Urothelium cell line (cell line): ENCODE results near the gene TRPV6.

ENCODE experiments used
- DNase-seq: peaks from one replicate; pipeline ENCODE4 v3.0.0; 2011; ENCODE audit warnings: low spot score, mixed read lengths
- FAIRE-seq: peaks from 2 replicates; lab custom pipeline; 2011; peaks lifted over from hg19 to GRCh38; lab: Jason Lieb, UNC

Gene TRPV6

DNA sequence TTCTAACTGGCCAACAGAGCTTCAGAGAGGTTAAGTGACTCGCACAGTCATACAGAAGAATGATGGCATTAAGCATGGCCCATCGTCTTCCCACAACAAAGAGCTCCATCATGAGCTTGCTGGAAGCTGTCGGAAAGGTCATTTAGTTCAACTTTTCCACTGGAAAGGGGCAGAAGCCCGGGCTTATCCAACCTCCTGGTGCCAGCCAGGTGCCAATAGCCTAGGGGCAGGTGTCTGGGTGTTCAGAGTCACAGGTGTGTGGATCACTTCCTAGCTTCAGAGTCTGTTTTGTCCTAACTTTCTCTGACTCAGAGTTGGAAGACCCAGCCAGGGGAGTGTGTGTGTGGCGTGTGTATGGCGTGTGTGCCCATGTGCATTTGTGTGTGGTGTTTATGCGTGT lies 1.3 kb upstream of the TRPV6 start:
- DNase-seq (no peak), FAIRE-seq (no peak)

DNA sequence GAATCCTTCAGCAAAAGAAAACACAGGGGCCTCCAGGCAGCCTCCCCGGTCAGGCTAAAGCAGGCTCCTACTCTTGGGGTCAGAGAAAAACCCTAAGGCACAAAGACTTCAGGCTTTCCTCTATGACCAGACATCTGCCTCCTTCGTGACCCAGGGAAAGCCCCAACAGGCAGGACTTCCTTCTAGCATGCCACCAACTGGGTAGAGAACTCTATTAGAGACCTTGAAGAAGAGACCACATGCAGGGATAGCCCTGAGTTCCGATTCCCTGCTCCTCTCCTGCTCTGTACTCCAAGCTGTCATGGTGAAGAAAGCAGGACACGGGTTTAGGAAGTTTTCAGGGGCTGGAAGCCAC lies 1.3 kb downstream of the TRPV6 start:
- DNase-seq (no peak), FAIRE-seq (no peak)

DNA sequence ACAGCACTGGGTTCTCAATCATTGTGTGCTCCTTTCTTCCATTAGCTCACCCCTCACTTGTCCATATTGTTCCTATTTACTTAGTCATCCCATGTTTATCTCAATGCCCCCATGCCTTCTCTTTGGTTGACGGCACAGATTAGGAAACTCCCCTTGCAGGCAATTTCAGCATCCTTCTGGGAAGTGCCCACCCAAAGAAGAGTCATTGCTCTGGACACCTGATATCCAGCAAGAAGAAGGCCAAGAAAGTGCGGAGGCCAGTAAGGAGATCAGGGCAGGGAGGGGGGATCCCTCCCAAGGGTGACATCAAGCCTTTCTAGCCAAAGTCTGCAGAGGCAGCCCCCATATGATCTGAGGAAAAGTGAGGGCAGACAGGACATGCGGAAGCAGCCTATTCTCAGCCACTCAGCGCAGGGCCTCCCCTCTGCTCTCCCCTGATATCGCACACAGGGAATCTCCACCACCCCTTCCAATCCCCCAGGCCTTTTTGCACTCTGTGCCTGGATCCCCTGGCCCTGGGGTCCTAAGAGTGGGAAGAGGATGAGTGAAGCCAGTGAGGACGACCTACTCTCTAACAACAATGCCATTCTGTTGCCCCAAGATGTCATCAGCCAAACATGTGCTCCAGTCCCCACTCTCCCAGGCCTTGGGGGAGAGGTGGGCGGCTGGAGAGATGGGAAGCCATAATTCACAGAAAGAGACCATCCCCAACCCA lies 1.8 kb downstream of the TRPV6 start:
- FAIRE-seq (no peak), DNase-seq (no peak)

DNA sequence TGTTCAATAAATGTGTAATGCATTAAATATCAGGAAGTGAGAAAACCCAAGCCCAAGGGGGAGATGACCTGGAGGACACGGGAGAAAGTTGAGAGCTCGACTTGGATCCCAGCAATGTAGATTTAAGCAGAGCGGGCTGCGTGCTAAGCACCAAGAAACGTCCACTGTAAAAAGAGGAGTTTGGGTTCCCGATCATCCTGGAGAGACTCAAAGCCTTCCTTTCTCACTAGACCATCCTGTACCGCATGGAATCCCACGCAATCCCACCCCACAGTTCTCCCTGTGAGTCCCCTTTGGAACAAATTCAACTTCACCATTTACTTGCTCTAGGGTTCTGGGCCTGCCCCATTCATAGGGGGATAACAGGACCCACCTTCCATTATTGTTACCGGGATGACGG lies 2.4 kb downstream of the TRPV6 start:
- FAIRE-seq (no peak), DNase-seq (no peak)

DNA sequence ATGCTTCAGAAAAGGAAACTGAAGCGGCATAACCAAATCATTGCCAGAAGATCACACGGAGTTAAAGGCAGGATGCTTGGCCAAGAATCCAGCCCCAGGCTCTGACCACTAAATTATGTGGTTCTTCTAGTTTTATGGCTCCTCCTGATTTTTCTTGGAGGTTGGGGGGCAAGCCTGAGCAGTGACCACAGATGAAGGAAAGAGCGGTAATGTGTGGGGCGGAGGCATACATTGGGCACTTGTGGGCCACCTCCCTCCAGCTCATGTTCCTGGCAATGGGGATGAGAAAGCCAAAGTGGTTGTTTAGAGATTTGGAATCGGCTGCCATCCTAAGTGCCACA lies 3.2 kb downstream of the TRPV6 start:
- FAIRE-seq (no peak), DNase-seq (no peak)

DNA sequence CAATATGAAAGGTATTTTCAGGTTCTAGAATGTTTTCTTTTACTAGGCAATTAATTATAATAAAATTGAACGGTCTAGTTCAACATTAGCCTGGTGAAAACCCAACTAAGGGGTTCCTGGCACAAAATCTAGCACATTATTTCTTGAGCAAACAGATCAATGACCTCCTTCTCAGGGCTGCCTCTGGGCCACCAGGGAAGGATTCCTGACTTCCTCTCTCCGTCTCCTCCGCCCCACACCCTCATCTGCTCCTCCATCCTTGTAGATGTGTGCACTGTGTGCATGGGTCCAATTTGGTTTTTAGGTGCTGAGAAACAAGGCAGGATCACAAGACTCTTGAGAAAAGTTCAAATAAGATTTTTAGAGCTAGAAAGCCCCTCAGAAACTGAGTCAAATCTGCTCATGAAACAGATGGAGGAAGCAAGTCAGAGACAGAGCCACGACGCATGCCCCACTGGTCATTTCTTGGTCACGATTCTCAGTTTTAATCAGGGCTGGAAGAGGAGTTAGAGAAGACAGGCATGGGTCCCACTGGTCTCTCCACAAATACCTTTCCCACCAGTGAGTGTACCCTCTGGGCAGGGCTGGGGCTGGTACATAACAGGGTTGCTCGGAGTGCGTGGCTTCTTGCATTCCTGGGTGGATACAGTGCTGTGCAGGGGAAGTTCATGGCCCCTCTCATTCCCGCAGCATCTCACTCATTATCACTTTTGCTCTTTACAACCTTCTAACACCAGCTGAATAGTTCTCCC lies 3.8 kb downstream of the TRPV6 start:
- DNase-seq: no peak
- FAIRE-seq: no peak

DNA sequence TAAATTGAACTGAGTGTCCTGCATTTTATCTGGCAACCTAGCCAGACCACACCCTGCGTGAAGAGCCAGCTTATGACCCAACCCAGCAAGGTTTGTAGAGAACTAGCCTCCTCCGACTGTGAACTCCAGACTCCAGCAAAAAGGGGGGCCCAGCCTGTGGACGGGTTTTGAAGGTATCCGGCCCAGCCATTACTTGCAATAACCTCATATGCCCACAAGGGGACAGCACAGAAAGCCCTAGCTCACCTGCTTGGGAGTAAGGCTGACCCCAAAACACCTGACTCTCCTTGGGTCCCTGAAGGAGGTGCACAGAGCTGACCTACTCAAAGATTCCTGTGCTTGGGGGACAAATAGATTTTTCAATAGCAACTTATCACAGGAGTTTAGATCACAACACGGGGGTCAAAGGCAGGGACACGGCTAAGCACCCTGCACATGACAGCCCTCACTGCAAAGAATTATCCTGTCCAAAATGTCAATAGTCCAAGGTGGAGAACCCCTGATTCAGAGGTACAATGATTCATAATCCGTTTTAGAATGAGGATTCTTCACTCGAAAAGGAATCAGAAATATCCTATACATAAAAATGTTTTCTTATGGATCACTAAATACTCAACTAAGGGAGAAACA lies 4.6 kb downstream of the TRPV6 start:
- no peak for FAIRE-seq
- peak; percentile 53 for DNase-seq

DNA sequence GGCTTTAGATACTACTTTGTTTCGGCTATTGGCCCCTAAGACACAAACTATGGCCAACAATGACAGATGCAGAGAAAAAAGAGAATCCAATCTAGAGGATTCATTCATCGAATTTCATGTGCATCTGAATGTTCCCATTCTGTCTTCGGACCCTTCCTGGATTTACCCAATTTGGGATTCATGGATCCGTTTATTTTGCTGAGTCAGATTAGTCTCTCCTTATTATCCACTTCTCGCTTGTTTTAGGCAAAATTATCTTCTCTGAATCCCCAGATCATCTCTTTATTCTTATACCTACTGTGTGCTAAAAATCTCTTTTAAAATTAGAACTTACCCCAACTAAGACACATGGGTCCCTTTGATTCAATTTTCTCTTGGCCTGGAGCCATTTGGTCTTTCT lies 6.5 kb downstream of the TRPV6 start:
- FAIRE-seq (no peak), DNase-seq (no peak)

DNA sequence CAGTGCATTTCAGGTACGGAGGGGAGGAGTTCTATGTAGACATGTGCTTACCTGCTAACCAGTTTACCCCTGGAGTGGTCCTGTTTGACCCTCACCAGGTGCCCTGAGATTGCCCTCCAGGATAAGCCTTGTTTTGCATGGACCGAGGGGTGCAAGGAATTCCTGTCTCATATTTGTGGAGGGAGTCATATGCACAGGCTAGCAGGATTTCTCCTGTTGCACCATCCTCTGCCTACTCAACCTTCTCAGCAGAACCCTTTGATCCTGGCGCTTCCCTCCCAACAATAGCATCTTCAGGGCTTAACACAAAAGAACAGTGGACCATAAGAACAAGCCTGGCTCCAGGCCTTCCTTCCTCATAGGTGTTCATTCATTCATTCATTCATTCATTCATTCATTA lies 7.2 kb downstream of the TRPV6 start:
- no peak for DNase-seq

DNA sequence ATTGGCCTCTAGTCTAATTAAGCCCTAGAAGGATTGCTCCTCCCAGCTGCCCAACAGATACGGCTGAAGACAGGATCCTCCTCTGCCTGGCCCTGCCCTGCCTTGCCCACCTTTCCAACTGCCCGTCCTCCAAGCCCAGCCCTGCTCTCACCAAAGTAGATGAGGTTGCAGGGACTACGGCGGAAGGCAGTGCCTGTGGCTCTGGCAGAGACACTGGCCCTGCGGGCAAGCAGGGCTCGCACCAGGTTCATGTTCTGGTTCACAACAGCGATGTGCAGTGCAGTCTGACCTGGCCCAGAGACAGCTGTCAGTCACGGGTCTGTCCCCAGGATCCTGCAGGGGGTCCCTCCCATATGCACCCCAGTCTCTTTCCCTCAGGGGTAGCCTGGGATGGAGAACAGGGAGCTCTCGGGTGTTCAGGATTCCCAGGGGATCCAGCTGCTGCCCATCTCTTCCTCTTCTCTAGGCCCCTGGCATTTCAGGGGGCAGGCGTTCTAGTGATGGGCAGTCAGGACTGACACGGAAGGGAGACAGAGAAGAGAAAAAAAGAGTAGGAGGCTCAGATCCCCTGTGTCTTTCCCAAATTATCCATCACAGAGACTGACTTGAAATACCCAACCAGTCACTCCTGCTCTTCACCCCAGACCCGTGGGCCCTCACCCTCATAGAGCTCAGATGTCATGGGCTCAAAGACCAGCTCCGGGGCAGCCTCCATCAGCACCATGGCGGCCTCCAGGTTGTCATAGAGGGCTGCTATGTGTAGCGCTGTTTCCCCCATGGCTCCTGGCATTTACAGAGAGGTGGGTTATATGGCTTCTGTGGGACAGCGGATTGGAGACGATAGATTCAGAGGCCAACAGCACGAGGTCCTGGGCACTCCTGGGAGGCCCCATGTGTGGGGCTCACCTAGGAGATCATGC lies 8.3 kb downstream of the TRPV6 start:
- FAIRE-seq (no peak), DNase-seq (no peak)

More for the DNA sequence above, 7.2 kb downstream of the TRPV6 start:
- no peak for FAIRE-seq

DNA sequence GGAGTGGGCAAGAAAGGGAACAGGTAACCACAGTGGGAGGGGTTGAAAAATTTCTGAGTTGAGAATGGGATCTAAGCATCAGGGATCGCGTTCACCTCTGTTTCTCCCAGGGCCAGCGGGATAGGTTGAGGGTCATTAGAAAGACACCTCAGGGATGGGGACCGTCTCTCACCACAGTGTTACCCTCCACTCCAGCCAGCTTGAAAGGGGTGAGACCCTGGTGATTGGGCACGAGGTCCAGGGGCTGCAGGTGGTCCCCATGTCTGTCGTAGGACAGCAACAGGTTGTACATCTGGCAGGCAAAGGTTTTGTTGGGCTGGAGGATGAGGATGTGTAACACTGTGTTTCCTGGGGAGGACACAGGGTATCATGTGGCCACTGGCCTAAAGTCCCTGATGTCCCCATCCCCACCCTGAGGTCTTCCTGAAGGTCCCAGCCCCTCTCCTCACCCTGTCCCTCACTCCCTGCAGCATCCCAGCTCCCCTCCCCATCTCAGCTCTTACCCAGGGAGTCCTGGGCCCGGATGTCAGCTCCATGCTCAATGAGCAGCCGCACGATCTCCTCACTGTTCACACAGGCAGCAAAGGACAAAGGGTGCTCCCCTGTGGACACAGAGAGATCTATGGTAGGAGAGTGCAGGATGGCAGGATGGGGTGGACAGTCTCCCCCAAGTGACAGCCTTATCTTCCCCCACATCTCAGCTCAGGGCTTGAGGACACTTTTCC lies 9.1 kb downstream of the TRPV6 start:
- FAIRE-seq: no peak
- no peak for DNase-seq

DNA sequence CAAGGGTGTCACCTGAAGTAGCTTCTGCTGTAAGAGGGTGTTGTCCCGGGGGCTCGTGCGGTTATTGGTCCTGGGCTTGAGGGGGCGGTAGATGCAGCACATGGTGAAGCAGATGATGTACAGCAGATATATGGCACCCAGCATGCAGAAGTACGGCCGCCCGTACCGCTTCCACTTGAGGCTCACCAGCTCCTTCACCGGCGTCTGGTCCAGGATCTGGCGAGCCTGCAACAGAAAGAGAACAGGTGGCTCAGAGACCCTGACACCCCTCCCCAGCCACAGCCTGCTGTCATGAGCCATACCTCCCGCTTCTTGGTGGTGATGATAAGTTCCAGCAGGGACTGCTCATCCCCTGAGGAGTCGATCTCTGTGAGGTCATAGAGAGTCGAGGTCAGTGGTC lies 10.1 kb downstream of the TRPV6 start:
- DNase-seq (no peak), FAIRE-seq (no peak)

DNA sequence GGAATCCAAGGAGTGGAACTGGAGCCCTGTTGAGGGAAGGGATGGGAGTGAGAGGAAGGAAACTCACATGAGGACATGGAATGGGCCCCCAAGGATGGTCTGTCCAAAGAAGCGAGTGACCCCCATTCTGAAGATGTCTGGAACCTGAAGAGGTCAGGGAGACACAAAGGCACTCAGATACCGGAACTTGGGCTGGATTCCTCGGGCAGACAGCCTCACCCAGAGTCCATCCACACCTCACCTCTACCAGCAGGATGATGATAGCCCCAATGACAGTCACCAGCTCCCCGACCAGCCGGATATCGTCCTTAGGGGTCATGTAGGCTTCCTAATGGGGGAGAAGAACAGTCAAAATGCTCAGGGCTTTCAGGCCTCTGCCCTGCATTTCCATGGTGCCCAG lies 10.7 kb downstream of the TRPV6 start:
- no peak for FAIRE-seq
- no peak for DNase-seq

DNA sequence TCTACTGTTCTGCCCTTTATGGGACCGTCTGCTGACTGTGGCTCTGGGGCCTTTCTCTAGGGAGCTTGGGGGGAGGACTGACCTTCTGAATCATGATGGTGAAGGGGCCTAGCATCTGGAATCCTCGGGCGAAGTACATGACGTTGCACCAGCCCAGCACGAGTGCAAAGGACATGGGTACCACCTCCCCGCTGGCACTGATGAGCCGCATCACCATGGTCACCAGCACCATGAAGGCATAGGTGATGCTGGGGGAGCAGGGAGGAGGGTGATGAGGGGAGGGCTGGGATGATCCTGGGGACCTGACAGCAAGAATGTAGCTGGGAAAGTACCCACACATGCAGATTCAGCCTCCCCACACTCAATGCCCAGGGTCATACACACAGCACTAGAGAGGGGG lies 11.1 kb downstream of the TRPV6 start:
- DNase-seq (no peak), FAIRE-seq (no peak)

DNA sequence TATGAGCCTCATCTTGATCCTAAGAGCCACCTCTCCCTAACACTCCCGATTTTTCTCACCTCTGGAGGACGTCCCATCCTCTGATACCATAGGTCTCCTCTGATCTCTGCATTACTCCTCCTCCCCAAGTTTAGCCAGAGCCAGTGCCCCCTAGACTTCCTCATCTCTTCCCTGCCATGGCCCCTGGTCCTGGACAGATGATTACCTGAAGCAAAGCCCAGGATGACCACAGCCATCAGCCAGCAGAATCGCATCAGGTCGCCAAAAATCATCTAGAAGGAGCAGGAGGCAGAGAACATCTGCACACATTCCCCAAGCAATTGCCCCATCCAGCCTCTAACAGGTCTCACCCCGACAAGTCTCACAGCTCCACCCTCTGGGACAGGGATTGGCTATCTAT lies 11.7 kb downstream of the TRPV6 start:
- FAIRE-seq: no peak
- no peak for DNase-seq

DNA sequence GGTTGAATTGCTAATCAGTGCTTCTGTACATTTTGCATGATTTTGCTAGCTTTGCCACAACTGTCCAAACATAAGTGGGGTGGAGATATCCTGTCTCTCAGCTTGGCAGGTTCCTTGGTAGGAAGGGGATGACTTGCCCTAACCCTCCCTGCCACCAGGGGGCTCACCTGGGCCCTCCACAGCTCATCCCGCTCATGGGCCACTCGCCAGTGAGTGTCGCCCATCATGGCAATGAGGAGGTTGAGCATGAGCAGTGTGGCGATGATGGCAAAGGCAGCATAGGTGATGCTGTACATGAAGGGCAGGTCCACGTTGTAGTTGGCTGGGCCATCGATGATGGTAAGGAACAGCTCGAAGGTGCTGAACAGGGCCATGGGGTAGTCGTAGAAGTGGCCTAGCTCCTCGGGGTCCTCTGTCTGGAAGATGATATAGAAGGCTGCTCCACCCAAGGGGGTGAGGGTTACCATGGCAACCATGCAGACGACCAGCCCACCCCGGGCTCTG lies 12.2 kb downstream of the TRPV6 start:
- DNase-seq: peak; percentile 35

DNA sequence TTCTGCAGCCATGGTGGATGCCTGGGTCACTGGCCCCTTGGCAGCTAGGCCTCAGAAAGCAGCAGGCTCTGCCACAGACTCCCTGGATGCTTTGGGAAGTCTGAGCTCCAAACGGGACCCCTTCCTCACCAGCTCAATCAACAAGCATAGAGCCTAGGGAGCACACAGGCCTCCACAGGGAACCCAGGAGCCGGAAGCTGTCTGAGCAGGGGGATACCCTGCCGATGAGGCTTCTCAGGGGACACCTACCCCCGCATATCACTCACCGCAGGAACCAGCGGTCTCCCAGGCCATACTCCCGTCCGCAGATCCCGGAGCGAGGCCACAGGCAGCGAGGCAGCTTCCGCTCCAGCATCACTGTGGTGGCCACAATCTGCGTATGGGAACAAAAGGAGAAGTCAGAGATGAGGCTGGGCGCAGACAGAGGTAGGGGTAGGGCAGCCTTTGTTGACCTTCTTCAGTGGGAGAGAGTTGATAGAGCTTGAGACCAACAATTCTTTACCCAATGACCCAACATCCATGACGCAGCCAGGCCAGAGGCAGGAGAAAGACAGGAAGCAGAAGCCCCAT lies 13.4 kb downstream of the TRPV6 start:
- no peak for DNase-seq
- FAIRE-seq: no peak

More for the DNA sequence above, 12.2 kb downstream of the TRPV6 start:
- no peak for FAIRE-seq

DNA sequence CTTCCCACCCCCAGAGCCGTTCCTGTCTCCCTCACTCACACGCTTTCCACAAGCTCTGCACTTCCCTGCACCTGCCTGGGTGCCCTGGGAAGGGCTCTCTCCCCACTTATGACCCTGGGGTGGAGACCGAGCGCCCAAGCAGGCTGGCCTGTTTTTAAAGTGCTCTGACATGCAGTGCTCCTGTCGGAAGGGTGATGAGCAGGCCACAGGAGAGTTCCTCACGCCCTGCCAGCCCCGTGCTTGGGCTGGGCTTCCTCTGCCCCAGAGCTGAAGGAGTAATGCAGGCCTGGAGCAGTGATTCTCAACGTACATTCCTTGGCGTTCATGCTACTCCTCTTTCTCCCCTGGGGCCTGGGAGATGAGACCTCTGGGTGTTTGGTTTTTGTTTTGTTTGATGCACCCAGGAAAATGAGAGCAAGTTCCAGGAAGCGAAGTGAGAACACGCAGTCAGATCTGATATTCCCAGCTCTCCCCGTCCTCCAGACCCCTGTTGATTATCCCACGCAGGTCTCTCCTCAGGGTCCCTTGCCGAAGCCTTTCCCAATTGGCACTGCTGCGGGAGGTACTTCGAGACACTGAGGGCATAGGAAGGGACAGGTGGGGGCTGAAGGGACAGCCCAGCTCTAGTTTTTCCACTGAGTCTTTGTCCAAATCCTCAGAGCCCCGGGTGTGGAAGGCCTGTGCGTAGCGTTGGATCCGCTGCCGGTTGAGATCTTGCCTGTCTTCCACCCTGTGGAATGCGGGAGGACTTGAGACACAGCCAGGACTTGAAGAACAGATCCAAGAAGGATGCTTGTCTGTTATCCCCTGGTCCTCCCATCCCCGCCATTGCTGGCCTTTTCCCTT lies 14.1 kb downstream of the TRPV6 start:
- FAIRE-seq (no peak), DNase-seq (no peak)

DNA sequence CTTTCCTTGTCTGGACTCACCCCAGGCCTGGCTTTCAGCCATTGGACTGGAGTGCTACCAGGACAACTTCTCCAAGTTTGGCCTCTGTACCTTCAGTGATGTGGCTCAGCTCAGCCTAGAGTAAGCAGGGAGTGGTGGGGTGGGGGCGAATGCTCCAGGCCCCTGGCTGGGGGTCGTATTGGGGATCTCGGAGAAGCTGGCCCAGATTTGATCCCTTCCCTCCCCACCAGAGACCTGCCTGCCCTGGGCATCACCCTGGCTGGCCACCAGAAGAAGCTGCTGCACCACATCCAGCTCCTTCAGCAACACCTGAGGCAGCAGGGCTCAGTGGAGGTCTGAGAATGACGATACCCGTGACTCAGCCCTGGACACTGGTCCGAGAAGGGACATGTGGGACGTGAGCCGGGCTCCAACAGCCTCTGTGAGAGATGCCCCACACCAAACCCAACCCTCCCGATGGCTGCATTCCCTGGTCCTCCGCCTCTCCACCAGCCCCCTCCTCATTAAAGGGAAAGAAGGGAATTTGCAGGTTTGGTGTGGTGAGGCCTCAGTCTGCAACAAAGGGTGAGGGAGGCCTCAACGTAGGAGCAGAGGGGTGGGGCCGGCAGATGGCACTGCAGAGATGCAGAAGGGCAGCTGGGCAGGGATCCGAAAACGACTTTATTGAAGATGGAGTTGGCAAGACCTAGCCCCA lies 14.8 kb downstream of the TRPV6 start:
- DNase-seq (no peak), FAIRE-seq (no peak)
